NCI-H2171 treated with DMSO at 0.1 percent for 48 hours (cell line): ENCODE data around the gene MAGI3.
A peak's percentile ranks its signal among the peaks of the same experiment; 100 is the strongest.
"Not testable (repeated sequence)": the region's sequence is repeated elsewhere in the genome, so short reads cannot be mapped to it uniquely, and the experiment has no call there.

ENCODE experiments used
- DNase-seq: peaks from one replicate; lab custom pipeline; 2025; lab: John Stamatoyannopoulos, UW

Gene MAGI3

GRCh38 chr1:113399062-113399583, 8.8 kb downstream of the MAGI3 start:
- DNase-seq, result no peak

DNA sequence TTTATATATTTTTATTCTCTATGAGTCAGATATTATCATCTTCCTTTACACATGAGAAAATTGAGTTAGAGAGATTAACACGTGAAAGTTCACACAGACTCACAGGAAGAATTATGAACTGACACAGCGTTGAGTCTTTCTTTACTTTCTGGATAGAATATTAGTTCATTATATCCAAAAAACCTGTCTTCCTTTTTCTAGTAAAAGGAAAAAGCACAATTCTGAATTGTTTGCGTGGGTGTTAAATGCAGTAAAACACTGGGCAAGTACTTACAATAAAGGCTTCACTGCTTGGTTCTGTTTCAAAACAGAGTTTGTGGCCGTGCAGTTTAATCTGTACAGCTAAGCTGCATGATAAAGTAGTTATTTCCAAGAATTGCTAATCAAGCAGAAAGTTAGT, 10.8 kb downstream of the MAGI3 start:
- DNase-seq, result no peak

- no peak for DNase-seq
Measured at GRCh38 chr1:113401728-113402127, 11.4 kb downstream of the MAGI3 start.

DNA sequence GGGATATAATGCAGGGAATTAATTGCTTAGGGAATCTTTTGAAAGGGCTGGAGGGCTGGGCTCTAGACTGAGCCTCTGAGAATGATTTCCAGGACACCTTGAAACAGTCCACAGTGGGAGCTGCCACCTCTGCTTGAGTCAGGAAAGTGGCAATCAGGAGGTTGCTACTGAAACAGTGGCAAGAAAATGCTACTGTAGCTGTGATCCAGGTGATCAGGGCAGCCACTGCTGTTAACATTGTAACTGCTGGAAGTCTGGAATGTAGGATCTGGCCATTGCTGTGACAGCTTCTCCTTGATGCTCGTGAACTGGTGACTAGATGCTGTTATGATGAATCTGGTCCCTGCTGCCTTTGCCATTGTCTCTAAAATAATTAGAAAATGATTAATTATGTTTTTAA, 12.8 kb downstream of the MAGI3 start:
- no peak for DNase-seq

DNA sequence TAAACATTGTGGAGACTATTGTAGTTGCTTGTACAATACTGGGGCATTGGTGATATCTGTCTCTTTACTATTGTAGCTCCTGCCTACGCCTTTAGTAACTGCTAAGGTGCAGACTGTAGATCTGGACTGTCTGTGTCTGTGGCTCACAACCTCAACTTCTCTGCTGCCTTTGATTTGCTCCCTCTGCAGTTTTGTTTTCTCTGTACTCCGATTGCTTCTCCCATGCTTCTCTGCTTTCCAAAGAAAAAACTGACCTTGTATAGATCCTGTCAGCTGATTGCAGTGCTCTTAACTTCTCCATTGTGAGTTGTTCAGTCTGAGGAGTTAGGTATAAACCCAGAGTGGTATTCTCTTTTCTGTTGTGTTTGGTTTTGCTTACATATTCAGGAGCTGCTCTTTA, 15.3 kb downstream of the MAGI3 start:
- DNase-seq, result no peak

- not testable (repeated sequence) for DNase-seq
Measured at GRCh38 chr1:113406149-113406548, 15.8 kb downstream of the MAGI3 start.

- no peak for DNase-seq
Measured at GRCh38 chr1:113409363-113409762, 19.0 kb downstream of the MAGI3 start.

DNA sequence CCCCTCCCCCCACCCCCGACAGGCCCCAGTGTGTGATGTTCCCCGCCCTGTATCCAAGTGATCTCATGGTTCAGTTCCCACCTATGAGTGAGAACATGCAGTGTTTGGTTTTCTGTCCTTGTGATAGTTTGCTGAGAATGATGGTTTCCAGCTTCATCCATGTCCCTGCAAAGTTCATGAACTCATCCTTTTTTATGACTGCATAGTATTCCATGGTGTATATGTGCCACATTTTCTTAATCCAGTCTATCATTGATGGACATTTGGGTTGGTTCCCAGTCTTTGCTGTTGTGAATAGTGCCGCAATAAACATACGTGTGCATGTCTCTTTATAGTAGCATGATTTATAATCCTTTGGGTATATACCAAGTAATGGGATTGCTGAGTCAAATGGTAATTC, 21.7 kb downstream of the MAGI3 start:
- DNase-seq, result not testable (repeated sequence)

GRCh38 chr1:113415310-113416070, 25.2 kb downstream of the MAGI3 start:
- peak; percentile 27 for DNase-seq

DNA sequence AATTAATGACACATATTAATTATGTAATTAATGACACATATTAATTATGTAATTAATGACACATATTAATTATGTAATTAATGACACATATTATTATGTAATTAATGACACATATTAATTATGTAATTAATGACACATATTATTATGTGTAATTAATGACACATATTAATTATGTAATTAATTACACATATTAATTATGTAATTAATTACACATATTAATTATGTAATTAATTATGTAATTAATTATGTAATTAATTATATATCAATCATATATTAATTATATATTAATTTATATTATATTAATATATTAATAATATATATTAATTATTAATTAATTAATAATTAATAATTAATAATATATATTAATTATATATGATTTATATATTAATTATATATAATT, 25.8 kb downstream of the MAGI3 start:
- DNase-seq, result not testable (repeated sequence)

GRCh38 chr1:113416496-113416895, 26.2 kb downstream of the MAGI3 start:
- DNase-seq, result peak; percentile 46

DNA sequence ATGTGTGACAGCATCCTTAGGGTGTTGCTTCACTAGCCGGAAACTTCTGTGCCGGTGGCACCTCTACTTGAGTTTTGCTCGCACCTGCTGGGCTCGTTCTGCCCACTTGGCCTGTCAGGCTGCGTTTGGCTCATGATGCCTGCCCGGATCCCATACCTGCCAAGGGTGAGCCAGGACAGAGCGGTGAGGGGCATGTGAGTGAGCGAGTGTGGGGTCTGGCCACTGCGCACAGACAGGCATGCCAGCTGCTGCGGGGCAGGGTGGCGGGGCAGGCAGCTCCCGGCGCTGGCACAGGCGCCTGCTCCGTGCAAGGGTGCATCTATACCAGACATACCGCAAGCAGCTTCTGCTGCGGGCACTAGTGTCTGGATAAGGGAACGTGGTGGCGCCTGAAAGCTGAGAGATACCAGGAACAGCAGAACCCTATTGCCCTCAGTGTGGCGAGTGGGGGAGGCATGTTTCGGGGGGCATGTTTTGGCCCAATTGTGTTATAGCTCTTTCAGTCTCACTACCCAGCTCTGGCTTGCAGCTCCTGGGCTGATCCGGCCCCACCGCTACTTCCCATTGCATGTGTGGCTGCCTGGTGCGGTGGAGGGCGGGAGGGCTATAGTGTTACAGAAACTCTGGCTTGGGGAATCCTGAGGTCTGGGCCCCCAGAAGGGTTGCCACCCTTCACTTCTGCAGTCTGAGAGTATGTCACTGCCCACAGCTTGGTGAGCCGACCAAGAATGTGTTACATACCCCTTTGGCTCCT, 32.2 kb downstream of the MAGI3 start:
- no peak for DNase-seq

DNA sequence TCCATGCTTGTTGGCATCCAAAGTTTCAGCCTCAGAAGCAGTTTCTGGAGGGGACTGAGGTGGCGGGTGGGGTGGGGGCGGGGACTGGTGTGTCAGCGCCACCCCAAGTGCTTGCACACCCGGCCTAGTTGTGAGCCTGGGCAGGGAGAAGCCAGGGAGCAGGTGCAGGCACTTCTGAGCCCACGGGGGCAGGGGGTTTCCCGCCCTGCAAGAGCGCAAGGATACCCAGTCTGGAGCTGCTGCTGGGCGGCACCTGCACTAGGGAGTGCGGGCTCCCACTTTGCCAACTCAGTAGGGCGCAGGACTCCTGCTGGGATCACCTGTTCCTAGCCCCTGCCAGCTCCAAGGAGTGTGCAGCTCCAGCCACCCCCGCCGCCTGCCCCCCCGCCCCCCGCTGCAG, 33.5 kb downstream of the MAGI3 start:
- DNase-seq, result no peak

GRCh38 chr1:113429461-113430153, 39.3 kb downstream of the MAGI3 start:
- no peak for DNase-seq

DNA sequence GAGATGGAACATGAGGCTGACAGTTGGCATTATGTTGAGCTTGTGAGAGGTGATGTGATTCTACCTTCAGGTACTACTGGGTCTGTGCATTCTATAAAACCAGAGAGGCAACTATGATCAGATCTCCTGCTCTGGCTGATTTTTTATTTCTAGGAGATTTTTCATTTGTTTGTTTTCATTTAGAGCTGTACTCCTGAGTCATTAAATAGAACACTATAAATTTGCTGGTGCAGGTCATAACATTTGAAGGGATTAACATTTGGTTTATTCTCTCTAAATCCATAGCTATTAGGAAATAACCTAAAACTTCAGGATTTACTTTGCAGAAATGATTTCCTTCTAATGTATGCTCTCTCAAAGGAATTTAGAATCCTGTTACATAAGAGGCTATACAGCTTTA, 42.9 kb downstream of the MAGI3 start:
- DNase-seq, result no peak

DNA sequence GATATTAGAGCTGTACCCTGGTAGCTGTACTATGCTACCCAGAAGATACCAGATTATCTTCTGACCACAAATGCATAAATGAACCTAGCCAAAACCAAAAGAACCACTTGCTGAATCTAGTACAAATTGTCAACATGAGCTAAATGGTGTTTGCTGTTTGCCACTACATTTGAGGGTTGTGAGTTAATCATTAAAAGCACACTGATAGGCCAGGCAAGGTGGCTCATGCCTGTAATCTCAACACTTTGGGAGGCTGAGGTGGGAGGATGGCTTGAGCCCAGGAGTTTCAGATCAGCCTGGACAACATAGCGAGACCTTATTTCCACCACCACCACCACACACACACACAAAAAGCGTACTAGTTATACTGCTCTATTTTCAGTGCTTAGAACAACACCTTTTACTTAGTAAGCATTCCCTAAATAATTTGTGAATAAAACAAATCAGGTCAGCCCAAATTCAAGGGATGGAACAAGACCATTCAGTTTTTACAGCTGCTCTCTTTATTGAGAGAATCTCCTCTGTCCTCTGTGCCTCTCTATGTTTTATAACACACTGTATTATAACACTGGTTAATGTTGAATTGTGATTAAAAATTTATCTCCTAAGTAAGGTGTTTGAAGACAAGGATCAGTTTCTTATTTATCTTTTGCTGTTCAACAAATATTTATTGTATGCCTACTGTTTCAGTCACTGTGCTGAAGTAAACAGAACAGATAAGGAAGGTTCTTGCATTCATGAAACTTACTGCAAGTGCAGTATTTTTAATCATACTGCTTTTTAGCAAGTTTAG, 44.0 kb downstream of the MAGI3 start:
- no peak for DNase-seq

DNA sequence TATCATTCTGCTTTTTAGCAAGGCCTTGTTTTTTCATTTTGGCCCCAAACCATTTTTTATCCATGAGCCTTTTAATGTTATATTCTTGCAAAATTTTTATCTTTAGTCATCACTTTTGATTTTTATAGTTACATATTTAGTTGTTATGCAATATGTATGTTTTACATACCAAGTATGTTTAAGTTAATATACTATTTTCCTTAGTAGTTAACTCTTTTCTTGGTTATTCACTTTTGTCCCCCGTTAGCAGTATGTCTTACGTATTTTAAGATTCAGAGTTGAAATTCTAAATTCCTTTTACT, 44.5 kb downstream of the MAGI3 start:
- no peak for DNase-seq

GRCh38 chr1:113437554-113438341, 47.4 kb downstream of the MAGI3 start:
- DNase-seq, result no peak

DNA sequence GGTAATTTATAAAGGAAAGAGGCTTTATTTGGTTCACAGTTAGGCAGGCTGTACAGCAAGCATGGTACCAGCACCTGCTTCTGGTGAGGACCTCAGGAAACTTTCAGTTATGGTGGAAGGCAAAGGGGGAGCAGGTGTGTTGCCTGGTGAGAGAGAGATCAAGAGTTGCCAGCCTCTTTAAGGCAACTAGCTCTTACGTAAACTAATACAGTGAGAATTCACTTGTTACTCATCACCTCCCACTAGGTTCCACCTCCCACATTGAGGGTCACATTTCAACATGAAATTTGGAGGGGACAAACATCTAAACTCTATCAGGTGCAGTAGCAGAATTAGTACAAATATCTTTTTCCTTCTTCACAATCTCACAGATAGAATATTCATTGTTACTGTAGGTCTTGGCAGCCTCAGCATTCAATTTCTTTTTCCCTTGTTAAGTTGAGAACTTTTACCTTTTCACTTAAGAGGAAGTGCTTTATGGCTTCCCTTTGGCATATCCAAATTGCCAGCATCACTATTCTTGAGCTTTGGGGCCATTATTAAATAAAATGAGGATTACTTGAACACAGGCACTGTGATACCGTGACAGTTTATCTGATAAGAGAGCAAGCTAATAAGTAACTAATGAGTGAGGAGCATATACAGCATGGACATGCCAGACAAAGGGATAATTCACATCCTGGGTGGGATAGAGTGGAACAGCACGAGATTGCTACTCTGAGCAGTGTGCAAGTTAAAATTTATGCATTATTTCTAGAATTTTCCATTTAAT, 48.4 kb downstream of the MAGI3 start:
- no peak for DNase-seq

DNA sequence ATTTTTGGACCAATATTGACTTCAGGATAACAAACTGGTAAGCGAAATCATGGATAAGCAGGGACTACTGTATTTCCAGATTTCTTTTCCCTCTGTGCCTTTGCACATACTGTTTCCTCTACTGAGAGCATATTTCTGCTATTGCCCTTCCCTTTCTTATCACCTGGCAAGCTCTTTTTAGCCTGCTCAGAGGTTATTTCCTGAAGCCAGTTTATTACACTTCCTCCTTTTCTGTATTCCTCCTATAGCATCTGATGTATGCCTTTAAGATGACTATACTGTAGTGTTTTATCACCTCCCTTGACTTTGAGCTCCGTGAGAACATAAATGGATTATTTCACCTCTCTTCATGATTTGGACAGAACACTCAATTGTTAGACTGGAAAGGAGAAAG, 49.0 kb downstream of the MAGI3 start:
- DNase-seq, result no peak

GRCh38 chr1:113442131-113442530, 51.8 kb downstream of the MAGI3 start:
- no peak for DNase-seq
